ENCODE results near the gene RAB36. TPM values are rescaled to one million over a fixed set of nuclear protein-coding genes. Genes with fewer than 3 reads are reported as not detected.

The RAB36 gene
- total and polyA plus RNA-seq, 9 of the 15 experiments (the other 6 are each of a cell fraction or from before 2014, with no cell fraction given): 0.04 to 0.50 (median 0.08) TPM; not detected in 3

DNA sequence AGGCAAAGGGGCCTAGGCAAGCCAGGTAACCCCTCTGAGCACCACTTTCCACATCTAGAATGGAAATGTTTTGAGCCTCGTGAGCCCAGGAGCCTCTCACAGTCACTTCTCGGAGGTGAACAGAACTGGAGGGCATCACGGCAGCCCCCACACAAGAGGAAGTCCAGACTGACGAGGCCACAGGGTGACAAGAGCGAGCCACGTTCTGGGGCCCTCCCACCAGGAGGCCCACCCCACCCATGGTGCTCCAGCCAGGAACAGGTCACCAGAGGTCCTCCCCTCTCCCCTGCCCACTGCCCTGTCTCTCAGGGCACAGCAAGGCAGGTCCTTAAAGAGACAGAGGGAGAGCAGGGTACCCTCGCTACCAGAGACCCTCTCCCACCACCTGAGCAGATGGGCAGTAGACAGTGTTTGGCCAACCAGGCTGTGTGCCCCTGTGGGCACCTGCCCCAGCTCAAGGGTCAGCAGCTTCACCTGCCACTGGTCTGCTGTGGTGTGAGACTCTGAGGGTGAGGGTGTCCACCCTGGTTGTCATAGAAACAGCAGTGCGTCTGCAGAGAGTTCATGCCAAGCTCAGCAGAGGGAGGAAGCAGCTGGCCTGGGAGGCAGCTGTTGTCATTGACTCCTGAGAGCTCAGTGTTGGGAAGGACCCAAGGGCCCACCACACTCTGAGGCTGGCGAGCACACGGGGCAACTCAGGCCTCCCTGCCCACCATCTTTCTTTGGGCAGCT lies 34.9 kb upstream of the RAB36 start (continued):
- TF ChIP-seq, protein P1, sequence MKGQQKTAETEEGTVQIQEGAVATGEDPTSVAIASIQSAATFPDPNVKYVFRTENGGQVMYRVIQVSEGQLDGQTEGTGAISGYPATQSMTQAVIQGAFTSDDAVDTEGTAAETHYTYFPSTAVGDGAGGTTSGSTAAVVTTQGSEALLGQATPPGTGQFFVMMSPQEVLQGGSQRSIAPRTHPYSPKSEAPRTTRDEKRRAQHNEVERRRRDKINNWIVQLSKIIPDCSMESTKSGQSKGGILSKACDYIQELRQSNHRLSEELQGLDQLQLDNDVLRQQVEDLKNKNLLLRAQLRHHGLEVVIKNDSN (CRISPR knock-in tag; IDR thresholded peaks at IDR 0.05): no peak
- TF ChIP-seq SNAPC5 (CRISPR knock-in tag; IDR thresholded peaks at IDR 0.05) (no peak), KDM5B (IDR thresholded peaks at IDR 0.05; ENCODE audit: insufficient replicate concordance, low read depth, low read length) (no peak), SP2 (IDR thresholded peaks at IDR 0.05; ENCODE audit: extremely low read depth, low read depth, low read length, poor library complexity, severe bottlenecking) (peak; percentile 25), ARHGAP35 (IDR thresholded peaks at IDR 0.05; ENCODE audit: partially characterized antibody) (peak; percentile 3), HIVEP1 (CRISPR knock-in tag; IDR thresholded peaks at IDR 0.05) (no peak), ZNF644 (tag; IDR thresholded peaks at IDR 0.05; ENCODE audit: low read depth) (no peak), BRF1 (IDR thresholded peaks at IDR 0.05; ENCODE audit: borderline replicate concordance, extremely low read depth, insufficient read length) (no peak), HSF4 (CRISPR knock-in tag; IDR thresholded peaks at IDR 0.05; ENCODE audit: borderline replicate concordance) (no peak), SRSF9 (IDR thresholded peaks at IDR 0.05; ENCODE audit: borderline replicate concordance, low read depth, low read length) (no peak), ZNF431 (CRISPR knock-in tag; IDR thresholded peaks at IDR 0.05) (no peak), NR2C2 (CRISPR knock-in tag; IDR thresholded peaks at IDR 0.05) (no peak), NR2C2 (tag; IDR thresholded peaks at IDR 0.05) (no peak), ETV1 (tag; conservative IDR thresholded peaks at IDR 0.05; ENCODE audit: low read depth) (no peak), ZNF589 (CRISPR knock-in tag; IDR thresholded peaks at IDR 0.05; ENCODE audit: low read depth) (no peak), PML (IDR thresholded peaks at IDR 0.05; ENCODE audit: low read length) (no peak), ZNF830 (CRISPR knock-in tag; IDR thresholded peaks at IDR 0.05) (no peak), PBX2 (CRISPR knock-in tag; IDR thresholded peaks at IDR 0.05; ENCODE audit: low read depth) (0 out of 2 replicates have a peak, but pooled peaks have one; percentile 16), PBX2 (tag; conservative IDR thresholded peaks at IDR 0.05; ENCODE audit: low read depth) (no peak)
- TF ChIP-seq, protein P2, sequence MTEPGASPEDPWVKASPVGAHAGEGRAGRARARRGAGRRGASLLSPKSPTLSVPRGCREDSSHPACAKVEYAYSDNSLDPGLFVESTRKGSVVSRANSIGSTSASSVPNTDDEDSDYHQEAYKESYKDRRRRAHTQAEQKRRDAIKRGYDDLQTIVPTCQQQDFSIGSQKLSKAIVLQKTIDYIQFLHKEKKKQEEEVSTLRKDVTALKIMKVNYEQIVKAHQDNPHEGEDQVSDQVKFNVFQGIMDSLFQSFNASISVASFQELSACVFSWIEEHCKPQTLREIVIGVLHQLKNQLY (CRISPR knock-in tag; conservative IDR thresholded peaks at IDR 0.05): peak in 1 of 2 experiments; percentile 26; a peak in 1 of 4 replicates
- TF ChIP-seq, protein P3, sequence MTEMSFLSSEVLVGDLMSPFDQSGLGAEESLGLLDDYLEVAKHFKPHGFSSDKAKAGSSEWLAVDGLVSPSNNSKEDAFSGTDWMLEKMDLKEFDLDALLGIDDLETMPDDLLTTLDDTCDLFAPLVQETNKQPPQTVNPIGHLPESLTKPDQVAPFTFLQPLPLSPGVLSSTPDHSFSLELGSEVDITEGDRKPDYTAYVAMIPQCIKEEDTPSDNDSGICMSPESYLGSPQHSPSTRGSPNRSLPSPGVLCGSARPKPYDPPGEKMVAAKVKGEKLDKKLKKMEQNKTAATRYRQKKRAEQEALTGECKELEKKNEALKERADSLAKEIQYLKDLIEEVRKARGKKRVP (CRISPR knock-in tag; IDR thresholded peaks at IDR 0.05): no peak

All from K562 (cell line).